ENCODE data around the gene EIF4G3. TPM values are rescaled to one million over a fixed set of nuclear protein-coding genes. Genes with fewer than 3 reads are reported as not detected.

EIF4G3 gene
- total and polyA plus RNA-seq, 9 of the 15 experiments (the other 6 are each of a cell fraction or from before 2014, with no cell fraction given), result 6.7 to 40.5 (median 32.1) TPM

DNA sequence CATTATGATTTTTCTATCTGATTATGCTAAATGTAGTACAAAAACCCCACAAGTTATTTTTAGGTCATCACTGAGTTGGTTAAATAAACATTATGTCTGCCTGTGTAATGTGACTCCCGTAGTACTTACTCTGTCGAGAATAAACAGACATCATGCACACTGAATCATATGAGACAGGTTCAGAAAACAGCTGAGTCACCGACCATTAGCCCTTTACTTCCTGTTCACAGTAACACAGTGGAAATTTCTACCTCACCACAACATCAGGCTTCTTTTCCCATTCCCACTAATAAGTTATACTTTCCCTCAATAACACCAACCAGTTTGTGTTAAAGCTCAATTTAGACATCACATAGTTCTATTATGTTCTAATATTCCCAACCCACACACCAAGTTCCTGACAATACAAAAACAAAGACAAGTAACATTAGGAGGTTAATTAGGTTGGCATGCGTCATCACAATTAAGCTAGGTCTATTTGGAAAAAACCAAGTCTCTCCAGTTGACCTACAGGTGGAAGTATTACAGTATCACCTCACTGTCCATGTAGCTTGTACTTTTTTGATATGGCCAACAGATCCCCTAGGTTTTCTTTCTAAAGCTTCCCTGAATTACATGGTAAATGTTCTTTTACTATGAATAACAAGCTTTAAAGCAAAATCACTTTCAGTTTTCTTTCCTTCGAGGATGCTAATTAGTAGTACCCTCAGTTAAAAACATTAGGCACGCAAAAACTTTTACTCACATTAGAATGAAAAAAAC, 154.2 kb downstream of the EIF4G3 start (continued):
- TF ChIP-seq, protein P1, sequence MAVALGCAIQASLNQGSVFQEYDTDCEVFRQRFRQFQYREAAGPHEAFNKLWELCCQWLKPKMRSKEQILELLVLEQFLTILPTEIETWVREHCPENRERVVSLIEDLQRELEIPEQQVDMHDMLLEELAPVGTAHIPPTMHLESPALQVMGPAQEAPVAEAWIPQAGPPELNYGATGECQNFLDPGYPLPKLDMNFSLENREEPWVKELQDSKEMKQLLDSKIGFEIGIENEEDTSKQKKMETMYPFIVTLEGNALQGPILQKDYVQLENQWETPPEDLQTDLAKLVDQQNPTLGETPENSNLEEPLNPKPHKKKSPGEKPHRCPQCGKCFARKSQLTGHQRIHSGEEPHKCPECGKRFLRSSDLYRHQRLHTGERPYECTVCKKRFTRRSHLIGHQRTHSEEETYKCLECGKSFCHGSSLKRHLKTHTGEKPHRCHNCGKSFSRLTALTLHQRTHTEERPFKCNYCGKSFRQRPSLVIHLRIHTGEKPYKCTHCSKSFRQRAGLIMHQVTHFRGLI (CRISPR knock-in tag; IDR thresholded peaks at IDR 0.05), result peak; percentile 62; the same call in 1 of the 2 replicates
- TF ChIP-seq ZNF12 (CRISPR knock-in tag; IDR thresholded peaks at IDR 0.05) (no peak), NFE2L1 (tag; IDR thresholded peaks at IDR 0.05; ENCODE audit: borderline replicate concordance, low read depth) (peak; percentile 100), ZNF41 (CRISPR knock-in tag; conservative IDR thresholded peaks at IDR 0.05) (0 out of 2 replicates have a peak, but pooled peaks have one; percentile 17), ZZZ3 (IDR thresholded peaks at IDR 0.05) (no peak), SUPT5H (IDR thresholded peaks at IDR 0.05) (peak; percentile 71), KLF10 (CRISPR knock-in tag; IDR thresholded peaks at IDR 0.05) (no peak), MTA1 (IDR thresholded peaks at IDR 0.05; ENCODE audit: borderline replicate concordance) (peak; percentile 75), PHF21A (IDR thresholded peaks at IDR 0.05; ENCODE audit: borderline replicate concordance, low read depth) (no peak), SMAD2 (IDR thresholded peaks at IDR 0.05; ENCODE audit: low read depth, low read length) (no peak), POLR2A (conservative IDR thresholded peaks at IDR 0.05) (peak; percentile 78), CXXC5 (CRISPR knock-in tag; IDR thresholded peaks at IDR 0.05) (peak; percentile 54), MEF2D (tag; conservative IDR thresholded peaks at IDR 0.05; ENCODE audit: low read depth) (peak; percentile 99), PRPF4 (IDR thresholded peaks at IDR 0.05; ENCODE audit: insufficient read depth, low read depth, low read length, poor library complexity, severe bottlenecking) (no peak), MCM7 (IDR thresholded peaks at IDR 0.05) (peak in 1 of 2 experiments; percentile 92; a peak in 2 of 4 replicates), BRF1 (IDR thresholded peaks at IDR 0.05; ENCODE audit: borderline replicate concordance, extremely low read depth, insufficient read length) (no peak), ZNF589 (CRISPR knock-in tag; IDR thresholded peaks at IDR 0.05; ENCODE audit: low read depth) (peak; percentile 90), HMG20B (CRISPR knock-in tag; IDR thresholded peaks at IDR 0.05) (no peak), RFX1 (IDR thresholded peaks at IDR 0.05) (no peak), ASH1L (IDR thresholded peaks at IDR 0.05; ENCODE audit: borderline replicate concordance, low read depth, partially characterized antibody) (peak; percentile 50), TGIF2 (CRISPR knock-in tag; IDR thresholded peaks at IDR 0.05) (no peak), MCM2 (IDR thresholded peaks at IDR 0.05; ENCODE audit: low read depth) (no peak), ZFPM2 (CRISPR knock-in tag; IDR thresholded peaks at IDR 0.05) (no peak)
- TF ChIP-seq, protein P2, sequence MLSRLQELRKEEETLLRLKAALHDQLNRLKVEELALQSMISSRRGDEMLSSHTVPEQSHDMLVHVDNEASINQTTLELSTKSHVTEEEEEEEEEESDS (CRISPR knock-in tag; IDR thresholded peaks at IDR 0.05), result no peak
- TF ChIP-seq, protein P3, sequence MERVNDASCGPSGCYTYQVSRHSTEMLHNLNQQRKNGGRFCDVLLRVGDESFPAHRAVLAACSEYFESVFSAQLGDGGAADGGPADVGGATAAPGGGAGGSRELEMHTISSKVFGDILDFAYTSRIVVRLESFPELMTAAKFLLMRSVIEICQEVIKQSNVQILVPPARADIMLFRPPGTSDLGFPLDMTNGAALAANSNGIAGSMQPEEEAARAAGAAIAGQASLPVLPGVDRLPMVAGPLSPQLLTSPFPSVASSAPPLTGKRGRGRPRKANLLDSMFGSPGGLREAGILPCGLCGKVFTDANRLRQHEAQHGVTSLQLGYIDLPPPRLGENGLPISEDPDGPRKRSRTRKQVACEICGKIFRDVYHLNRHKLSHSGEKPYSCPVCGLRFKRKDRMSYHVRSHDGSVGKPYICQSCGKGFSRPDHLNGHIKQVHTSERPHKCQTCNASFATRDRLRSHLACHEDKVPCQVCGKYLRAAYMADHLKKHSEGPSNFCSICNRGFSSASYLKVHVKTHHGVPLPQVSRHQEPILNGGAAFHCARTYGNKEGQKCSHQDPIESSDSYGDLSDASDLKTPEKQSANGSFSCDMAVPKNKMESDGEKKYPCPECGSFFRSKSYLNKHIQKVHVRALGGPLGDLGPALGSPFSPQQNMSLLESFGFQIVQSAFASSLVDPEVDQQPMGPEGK (CRISPR knock-in tag; IDR thresholded peaks at IDR 0.05; ENCODE audit: borderline replicate concordance), result no peak
- TF ChIP-seq, protein P4, sequence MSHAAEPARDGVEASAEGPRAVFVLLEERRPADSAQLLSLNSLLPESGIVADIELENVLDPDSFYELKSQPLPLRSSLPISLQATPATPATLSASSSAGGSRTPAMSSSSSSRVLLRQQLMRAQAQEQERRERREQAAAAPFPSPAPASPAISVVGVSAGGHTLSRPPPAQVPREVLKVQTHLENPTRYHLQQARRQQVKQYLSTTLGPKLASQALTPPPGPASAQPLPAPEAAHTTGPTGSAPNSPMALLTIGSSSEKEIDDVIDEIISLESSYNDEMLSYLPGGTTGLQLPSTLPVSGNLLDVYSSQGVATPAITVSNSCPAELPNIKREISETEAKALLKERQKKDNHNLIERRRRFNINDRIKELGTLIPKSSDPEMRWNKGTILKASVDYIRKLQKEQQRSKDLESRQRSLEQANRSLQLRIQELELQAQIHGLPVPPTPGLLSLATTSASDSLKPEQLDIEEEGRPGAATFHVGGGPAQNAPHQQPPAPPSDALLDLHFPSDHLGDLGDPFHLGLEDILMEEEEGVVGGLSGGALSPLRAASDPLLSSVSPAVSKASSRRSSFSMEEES (CRISPR knock-in tag; IDR thresholded peaks at IDR 0.05), result no peak

Data from K562 (cell line).